ENCODE measurements around the gene ERBB3.

Gene ERBB3

GRCh38 chr12:56080556-56081138 lies 682 bp downstream of the ERBB3 start:
- no peak for DNase-seq

- DNase-seq = no peak
Measured at GRCh38 chr12:56081393-56082347, 1.7 kb downstream of the ERBB3 start.

GRCh38 chr12:56082382-56082781 lies 2.4 kb downstream of the ERBB3 start:
- no peak for DNase-seq

GRCh38 chr12:56082967-56083366 lies 3.0 kb downstream of the ERBB3 start:
- DNase-seq = no peak

GRCh38 chr12:56084958-56085543 lies 5.1 kb downstream of the ERBB3 start:
- no peak for DNase-seq

GRCh38 chr12:56086096-56086495 lies 6.1 kb downstream of the ERBB3 start:
- DNase-seq = no peak

GRCh38 chr12:56086608-56087007 lies 6.6 kb downstream of the ERBB3 start:
- DNase-seq = no peak

GRCh38 chr12:56087220-56087619 lies 7.3 kb downstream of the ERBB3 start:
- DNase-seq = no peak

GRCh38 chr12:56097738-56098137 lies 17.8 kb downstream of the ERBB3 start:
- DNase-seq = no peak

- DNase-seq = no peak
Measured at GRCh38 chr12:56098592-56098991, 18.6 kb downstream of the ERBB3 start.

- DNase-seq = no peak
Measured at GRCh38 chr12:56099787-56100186, 19.8 kb downstream of the ERBB3 start.

GRCh38 chr12:56101045-56101444 lies 21.1 kb downstream of the ERBB3 start:
- no peak for DNase-seq

- DNase-seq = no peak
Measured at GRCh38 chr12:56102683-56103065, 22.7 kb downstream of the ERBB3 start.

GRCh38 chr12:56103066-56103711 lies 23.2 kb downstream of the ERBB3 start:
- DNase-seq = no peak

- no peak for DNase-seq
Measured at GRCh38 chr12:56103823-56104108, 23.8 kb downstream of the ERBB3 start.

- peak; percentile 97 for DNase-seq
Measured at GRCh38 chr12:56104109-56104814, 24.3 kb downstream of the ERBB3 start, which contains the start of gene PA2G4. TSS of gene PA2G4 (plus strand) at chr12:56104559. CDS start at chr12:56104738, 179 bp downstream.

- no peak for DNase-seq
Measured at GRCh38 chr12:56104815-56105608, 25.0 kb downstream of the ERBB3 start.

- no peak for DNase-seq
Measured at GRCh38 chr12:56105609-56105902, 25.6 kb downstream of the ERBB3 start.

- no peak for DNase-seq
Measured at GRCh38 chr12:56107242-56107641, 27.3 kb downstream of the ERBB3 start.

GRCh38 chr12:56110571-56110970 lies 30.6 kb downstream of the ERBB3 start:
- no peak for DNase-seq

GRCh38 chr12:56114084-56114483 lies 34.1 kb downstream of the ERBB3 start:
- DNase-seq = no peak

- no peak for DNase-seq
Measured at GRCh38 chr12:56115329-56115728, 35.4 kb downstream of the ERBB3 start.
